LNCAP (cell line): ENCODE data around the gene PFKM.

ENCODE experiments used
- CTCF ChIP-seq: fragments of 450-650 bp; IDR thresholded peaks from 2 replicates; pipeline ENCODE4 v1.5.1; 2017; ENCODE audit warnings: mild to moderate bottlenecking

PFKM gene

GRCh38 chr12:48180424-48180823 lies 61.3 kb downstream of the PFKM start:
- no peak for TF ChIP-seq CTCF

- TF ChIP-seq CTCF = no peak
Measured at GRCh38 chr12:48180857-48181495, 61.8 kb downstream of the PFKM start.

GRCh38 chr12:48182631-48183030 lies 63.5 kb downstream of the PFKM start:
- TF ChIP-seq CTCF = no peak

- TF ChIP-seq CTCF = peak; percentile 53
Measured at GRCh38 chr12:48183091-48183875, 64.1 kb downstream of the PFKM start, which contains the start of gene CCDC184. Gene CCDC184, plus strand, starts transcription at chr12:48183644. Its CDS starts 479 bp downstream, at chr12:48184123.

- TF ChIP-seq CTCF = no peak
Measured at GRCh38 chr12:48183876-48184548, 64.8 kb downstream of the PFKM start.

GRCh38 chr12:48184549-48184922 lies 65.4 kb downstream of the PFKM start:
- no peak for TF ChIP-seq CTCF

GRCh38 chr12:48185181-48185919 lies 66.2 kb downstream of the PFKM start:
- no peak for TF ChIP-seq CTCF
